Measurements from ENCODE around the gene ANAPC5. TPM values are rescaled to one million over a fixed set of nuclear protein-coding genes. Genes with fewer than 3 reads are reported as not detected.
"Not testable (repeated sequence)": the region's sequence is repeated elsewhere in the genome, so short reads cannot be mapped to it uniquely, and the experiment has no call there.

The ANAPC5 gene, protein sequence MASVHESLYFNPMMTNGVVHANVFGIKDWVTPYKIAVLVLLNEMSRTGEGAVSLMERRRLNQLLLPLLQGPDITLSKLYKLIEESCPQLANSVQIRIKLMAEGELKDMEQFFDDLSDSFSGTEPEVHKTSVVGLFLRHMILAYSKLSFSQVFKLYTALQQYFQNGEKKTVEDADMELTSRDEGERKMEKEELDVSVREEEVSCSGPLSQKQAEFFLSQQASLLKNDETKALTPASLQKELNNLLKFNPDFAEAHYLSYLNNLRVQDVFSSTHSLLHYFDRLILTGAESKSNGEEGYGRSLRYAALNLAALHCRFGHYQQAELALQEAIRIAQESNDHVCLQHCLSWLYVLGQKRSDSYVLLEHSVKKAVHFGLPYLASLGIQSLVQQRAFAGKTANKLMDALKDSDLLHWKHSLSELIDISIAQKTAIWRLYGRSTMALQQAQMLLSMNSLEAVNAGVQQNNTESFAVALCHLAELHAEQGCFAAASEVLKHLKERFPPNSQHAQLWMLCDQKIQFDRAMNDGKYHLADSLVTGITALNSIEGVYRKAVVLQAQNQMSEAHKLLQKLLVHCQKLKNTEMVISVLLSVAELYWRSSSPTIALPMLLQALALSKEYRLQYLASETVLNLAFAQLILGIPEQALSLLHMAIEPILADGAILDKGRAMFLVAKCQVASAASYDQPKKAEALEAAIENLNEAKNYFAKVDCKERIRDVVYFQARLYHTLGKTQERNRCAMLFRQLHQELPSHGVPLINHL
- total RNA-seq: 167 and 171 TPM in 2 replicates

DNA sequence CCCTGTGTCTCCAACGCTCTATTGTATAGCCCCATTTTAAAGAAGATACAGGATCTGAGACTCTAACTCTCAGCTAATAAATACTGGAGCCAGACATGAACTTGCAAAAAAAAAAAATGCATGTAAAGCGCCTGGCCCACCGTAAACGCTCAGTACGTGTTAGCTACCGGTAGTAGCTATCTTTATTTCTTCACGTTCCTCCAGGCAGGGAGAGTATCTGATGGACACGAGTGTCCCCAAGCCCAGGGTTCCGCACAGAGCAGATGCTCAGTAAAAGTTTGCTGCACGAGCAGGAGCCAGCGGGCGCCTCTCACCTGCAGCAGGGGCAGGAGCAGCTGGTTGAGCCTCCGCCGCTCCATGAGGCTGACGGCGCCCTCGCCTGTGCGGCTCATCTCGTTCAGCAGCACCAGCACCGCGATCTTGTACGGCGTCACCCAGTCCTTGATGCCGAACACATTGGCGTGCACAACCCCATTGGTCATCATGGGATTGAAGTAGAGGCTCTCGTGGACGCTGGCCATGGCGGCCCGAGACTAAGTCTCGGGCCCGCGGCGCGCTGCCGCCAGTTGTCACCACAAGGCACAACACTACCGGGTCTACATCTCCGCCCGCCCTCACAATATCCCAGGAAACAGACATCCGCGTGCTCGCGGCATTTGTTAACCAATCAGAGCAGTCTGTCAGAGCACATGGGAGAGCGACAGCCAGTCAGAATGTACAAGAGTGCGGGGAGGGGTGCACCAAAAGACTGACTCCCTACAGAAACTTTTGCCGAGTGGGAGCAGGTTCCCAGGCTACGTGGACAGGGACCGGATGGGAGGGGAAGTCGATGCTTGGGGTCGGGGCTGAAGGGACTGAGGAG, at the start of gene ANAPC5:
Gene ANAPC5, minus strand, starts transcription at position 592 of the 862 bp plus-strand sequence. Its CDS starts 71 bp downstream, at position 521.
- peak; percentile 96 for DNase-seq (ENCODE audit: low read depth, low spot score)

DNA sequence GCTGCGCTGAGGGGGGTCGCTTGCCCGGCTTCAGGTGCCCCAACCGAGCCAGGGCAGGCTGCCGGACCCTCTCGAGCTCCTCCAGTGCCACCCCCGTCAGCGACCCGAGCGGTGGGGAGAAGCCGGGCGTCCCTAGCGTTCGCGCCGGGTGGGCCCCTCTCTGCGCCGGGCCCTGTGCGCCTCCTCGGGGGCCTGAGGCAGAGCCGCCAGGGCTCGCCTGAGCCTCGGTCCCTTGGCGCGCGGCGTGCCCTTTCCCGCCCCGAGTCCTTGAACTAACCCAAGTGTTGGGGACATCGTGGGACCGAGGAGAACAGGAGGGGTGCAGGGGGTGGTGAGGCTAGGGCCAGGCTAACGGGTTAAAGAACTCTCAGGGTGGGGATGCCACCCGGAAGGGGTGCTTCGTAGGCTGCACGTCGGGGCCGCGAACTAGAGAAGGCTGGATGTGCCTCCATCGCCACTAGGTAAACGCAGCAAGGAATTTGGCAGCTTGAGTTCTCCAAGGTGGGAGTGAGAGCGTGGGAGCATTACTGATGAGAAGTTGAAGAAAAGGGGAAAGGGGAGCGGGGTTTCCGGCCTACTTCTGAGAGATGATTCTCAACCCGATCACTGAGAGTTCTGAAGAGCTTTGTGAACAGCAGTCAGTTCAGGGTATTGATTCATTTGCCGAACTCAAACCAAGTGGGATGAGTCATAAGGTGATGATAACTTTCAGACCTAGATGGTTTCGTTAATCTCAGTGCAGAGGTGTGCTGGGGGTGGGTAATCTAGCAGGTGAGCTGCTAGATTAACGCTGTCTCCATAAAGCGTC, 48.3 kb upstream of the ANAPC5 start:
- DNase-seq (ENCODE audit: low read depth, low spot score): no peak

DNA sequence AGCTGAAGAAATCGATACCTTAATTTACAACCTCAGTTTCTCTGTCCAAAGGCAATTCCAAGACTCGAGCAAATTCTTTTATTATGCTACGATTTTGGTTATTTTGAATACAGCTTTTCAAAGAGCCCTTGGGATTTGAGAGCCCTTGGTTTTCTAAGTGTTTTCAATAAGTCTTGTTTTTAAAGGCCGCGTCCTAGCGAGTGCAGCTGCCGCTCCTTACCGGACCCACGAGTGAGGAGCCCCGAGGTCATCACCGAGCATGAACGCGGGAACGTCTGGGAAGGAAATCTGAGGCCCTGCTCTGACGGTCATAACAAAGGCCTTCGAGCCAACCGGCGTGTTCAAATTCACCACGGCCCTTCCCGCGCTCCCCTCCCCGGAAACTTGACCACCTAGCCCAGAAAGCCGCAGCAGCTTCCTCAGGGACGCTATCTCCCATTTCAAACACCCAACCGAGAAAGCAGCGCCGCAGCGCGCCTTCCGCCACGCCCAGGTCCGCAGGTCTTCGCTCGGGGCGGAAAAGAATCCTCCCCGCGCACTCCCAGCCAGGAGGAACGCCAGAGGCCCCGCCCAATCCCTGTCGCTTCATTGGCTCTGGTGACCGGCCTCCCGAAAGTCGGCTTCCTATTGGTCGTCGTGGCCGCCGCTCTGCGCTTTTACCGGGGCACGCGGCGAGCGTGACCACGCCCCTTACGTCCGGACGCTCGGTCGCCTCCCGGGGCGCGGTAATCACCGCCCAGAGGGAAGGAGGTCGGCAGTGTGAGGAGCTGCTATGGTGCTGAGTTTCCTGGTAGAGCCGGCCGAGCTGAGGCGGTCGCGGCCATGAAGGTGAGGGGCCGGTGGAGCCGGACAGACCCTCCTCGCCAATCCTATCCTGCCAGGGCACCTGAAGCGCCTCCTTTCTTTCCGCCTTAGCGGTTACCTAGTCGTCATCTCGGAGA, 47.5 kb upstream of the ANAPC5 start, which contains the start of gene RNF34:
Gene RNF34, plus strand, starts transcription at position 728 of the 941 bp plus-strand sequence. Its CDS starts 95 bp downstream, at position 823.
- DNase-seq (ENCODE audit: low read depth, low spot score): peak; percentile 87

DNA sequence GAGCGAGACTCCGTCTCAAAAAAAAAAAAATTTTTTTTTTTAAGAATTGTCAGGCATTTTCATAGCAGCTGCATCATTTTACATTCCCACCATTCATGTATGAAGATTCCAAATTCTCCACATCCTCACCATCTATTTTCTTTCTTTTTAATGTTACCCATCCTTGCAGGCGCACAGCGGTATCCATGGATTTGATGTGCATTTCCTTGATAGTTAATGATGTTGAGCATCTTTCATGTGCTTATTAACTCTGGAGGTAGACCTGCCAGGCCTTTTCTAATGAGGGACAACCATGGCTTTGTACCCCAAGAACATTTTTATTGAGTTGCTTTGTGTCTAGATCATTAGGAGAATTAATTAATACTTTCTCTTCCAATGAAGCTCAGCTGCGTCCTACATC, 46.1 kb upstream of the ANAPC5 start:
- DNase-seq (ENCODE audit: low read depth, low spot score): no peak

DNA sequence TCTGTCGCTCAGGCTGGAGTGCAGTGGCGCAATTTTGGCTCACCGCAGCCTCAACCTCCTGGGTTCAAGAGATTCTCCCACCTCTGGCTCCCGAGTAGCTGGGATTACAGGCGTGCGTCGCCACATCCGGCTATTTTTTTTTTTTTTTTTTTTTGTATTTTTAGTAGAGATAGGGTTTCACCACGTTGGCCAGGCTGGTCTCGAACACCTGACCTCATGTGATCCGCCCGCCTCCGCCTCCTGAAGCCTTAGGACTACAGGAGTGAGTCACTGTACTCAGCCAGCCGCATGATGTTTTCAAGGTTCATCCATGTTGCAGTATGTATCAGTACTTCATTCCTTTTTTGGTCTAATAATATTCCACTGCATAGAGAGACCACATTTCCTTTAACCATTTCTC, 45.3 kb upstream of the ANAPC5 start:
- DNase-seq (ENCODE audit: low read depth, low spot score): no peak

DNA sequence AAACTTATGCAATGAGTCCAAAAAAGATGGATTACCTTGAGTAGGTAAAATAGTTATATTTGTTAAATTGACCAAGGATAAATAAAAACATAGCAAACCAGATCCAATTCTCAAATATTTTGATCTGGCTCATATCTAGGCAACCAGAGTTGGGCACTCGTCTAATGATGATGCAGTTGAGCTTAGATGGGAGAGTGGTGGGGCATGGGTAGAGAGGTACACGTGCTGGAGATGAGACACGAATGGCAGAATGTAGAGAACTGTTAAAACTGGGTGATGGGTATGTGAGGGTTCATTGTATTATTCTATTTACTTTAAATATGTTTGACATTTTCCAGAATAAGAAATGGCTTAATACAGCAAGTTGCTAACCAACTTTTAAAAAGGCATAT, 40.1 kb upstream of the ANAPC5 start:
- DNase-seq (ENCODE audit: low read depth, low spot score): no peak

DNA sequence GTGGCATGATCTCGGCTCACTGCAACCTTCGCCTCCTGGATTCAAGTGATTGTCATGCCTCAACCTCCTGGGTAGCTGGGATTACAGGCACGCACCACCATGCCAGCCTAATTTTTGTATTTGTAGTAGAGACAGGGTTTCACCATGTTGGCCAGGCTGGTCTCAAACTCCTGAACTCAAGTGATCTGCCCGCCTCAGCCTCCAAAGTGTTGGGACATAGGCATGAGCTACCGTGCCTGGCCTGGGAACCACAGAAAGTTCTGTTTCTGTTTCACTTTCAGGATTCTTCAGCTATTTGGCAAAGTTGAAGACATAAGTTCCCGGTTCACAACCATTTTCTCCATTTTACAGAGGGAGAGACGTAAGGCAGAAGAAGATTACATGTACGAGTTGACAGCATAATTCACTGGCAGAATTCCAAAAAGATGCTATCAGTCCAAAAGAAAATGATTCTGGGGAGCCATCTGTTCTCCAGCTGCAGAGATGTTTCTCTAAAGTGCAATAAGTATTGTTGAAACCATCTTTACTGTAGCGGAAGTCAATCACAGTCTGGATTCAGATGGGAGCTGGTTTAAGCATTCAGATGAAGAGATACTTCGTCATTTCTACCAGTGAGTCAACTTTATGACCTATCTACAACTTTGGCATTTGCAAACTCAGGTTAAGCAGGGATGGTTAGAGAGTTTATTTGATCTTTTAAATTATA, 39.6 kb upstream of the ANAPC5 start:
- no peak for DNase-seq (ENCODE audit: low read depth, low spot score)

DNA sequence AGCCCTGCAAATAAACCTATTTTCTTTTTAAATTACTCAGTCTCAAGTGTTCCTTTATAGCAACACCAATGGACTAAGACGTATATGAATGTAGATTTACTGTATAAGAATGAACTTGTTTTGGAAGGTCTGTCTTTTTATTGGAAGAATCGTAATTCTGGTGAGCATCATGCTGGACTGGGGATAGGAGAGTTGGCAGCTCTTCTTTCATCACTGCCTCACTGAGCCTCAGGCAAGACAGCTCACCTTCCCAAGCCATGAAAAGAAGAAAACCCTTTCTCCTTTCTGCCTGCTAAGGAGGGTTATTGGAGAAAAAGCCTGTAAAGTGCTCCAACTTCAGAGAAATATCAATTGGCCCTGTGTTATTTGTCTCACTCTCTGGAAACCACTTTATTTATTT, 38.6 kb upstream of the ANAPC5 start:
- DNase-seq (ENCODE audit: low read depth, low spot score): no peak

DNA sequence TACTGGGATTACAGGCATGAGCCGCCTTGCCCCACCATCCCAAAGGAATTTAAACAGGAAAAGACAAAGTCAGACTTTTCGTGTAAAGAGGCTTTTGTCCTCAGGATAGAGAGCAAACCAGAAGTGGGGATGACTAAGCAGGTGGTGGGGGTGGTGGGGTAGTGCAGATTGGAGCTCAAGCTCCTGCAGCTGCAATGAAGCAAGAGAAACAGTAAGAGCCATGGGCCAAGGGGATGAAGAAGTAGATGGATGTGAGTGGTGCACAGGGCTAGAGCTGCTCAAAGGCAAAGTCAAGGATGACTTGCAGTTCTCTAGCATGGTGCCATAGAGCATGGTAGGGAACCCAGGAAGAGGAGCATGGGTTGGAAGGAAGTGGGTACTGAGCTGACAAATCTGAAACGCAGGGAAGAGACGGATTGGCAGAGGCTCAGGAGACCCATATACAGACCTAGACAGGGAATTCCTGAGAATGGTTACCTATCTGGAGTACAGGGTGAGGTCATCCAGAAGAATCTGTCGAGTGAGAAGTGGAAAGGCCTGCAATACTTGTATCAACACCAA, 36.3 kb upstream of the ANAPC5 start:
- peak; percentile 17 for DNase-seq (ENCODE audit: low read depth, low spot score)

DNA sequence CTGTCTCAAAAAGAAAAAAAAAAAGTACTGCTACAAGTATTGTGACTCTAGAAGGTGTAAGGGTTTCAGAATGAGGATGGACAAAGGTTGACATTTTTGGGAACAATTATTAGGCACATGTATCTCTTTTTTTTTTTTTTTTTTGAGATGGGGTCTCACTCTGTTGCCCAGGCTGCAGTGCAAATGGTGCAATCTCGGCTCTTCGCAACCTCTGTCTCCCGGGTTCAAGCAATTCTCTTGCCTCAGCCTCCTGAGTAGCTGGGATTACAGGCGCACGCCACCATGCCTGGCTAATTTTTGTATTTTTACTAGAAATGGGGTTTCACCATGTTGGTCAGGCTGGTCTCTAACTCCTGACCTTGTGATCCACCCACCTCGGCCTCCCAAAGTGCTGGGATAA, 32.7 kb upstream of the ANAPC5 start:
- not testable (repeated sequence) for DNase-seq (ENCODE audit: low read depth, low spot score)

DNA sequence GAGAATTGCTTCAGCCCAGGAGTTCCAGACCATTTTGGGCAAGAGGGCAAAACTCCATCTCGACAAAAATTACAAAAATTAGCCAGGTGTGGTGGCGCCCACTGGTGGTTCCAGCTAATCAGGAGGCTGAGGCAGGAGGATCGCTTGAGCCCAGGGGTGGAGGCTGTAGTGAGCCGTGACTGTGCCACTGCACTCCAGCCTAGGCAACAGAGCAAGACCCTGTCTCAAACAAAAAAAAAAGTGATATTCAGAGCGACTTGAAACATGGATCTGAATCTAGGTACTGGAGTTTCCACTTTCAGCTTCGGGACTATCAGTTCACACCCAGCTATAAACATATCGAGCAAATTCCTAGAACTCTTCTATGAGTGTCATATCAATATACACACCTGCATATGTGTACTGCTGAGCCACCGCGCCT, 31.4 kb upstream of the ANAPC5 start:
- no peak for DNase-seq (ENCODE audit: low read depth, low spot score)

DNA sequence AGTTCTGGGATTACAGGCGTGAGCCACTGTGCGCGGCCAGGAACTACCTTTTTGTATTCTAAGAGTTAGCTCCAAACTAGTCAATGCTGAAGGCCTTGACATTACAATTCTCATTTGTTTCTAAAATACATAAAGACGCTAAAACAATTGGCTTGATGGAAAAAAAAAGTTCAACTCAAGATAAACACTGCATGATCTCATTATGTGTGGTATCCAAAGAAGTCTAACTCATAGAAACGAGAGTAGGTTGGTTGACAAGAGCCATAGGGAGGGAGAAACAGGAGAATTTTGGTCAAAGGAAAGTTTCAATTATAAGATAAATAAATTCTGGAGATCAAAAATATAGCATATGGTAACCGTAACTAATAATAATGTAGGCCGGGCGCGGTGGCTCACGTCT, 27.7 kb upstream of the ANAPC5 start:
- no peak for DNase-seq (ENCODE audit: low read depth, low spot score)

DNA sequence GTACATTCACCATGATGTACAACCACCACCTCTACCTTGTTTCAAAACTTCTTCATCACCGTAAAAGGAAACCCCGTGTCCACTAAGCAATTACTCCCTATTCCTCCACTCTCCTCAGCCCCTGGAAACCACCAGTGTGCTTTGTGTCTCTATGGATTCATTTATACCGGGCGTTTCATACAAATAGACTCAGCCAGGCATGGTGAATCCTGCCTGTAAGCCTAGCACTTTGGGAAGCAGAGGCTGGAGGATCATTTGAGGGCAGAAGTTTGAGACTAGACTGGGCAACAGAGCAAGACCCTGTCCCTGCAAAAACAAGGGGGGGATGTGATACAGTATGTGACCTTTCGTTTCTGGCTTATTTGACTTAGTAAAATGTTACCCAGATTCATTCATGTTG, 26.5 kb upstream of the ANAPC5 start:
- DNase-seq (ENCODE audit: low read depth, low spot score): no peak

DNA sequence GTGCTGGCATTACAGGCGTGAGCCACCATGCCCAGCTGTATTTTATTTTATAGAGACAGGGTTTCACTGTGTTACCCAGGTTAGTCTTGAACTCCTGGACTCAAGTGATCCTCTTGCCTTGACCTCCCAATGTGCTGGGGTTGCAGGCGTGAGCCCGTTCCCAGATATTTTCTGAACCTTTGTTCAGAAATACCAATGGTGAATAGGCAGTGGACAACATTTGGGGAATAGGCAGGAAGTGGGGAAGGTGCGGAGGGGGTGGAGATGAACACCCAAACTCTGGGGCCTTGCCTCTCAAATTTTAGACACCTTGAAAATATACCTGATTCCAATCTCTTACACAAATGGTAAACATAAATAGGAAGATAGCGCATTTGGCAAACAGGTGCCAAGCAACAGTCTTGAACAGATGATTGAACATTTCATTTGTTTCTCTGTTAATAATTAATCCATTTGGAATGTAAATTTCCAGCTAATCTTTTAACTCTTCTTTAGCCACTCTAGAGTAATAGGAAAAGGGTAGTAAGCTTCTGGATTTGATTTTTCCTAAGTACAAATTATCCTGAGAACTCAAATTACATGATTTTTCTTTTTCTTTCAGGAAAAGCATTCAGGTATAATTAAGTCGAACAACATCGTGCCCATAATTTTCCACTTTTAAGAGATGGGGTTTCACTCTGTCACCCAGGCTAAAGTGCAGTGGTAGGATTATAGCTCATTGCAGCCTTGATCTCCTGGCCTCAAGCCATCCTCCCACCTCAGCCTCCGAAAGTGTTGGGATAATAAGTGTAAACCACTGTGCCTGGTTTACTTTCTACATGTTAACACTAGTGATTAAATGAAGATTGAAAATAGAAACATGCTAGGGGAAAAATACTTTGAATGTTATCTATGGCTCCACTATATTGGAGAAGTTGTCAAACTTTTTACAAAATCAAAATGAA, 24.8 kb upstream of the ANAPC5 start:
- no peak for DNase-seq (ENCODE audit: low read depth, low spot score)

DNA sequence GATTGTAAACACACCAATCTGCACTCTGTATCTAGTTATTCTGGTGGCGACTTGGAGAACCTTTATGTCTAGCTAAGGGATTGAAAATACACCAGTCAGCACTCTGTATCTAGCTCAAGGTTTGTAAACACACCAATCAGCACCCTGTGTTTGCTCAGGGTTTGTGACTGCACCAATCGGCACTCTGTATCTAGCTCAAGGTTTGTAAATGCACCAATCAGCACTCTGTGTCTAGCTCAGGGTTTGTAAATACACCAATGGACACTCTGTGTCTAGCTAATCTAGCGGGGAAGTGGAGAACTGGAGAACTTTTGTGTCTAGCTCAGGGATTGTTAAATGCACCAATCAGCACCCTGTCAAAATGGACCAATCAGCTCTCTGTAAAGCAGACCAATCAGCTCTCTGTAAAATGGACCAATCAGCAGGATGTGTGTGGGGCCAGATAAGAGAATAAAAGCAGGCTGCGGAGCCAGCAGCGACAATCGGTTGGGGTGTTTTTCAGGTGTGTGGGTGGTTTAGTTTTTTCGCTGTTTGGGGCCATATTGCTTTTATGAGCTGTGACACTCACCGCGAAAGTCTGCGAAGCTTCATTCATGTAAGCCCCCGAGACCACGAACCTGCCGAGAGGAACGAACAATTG, 22.9 kb upstream of the ANAPC5 start:
- not testable (repeated sequence) for DNase-seq (ENCODE audit: low read depth, low spot score)

DNA sequence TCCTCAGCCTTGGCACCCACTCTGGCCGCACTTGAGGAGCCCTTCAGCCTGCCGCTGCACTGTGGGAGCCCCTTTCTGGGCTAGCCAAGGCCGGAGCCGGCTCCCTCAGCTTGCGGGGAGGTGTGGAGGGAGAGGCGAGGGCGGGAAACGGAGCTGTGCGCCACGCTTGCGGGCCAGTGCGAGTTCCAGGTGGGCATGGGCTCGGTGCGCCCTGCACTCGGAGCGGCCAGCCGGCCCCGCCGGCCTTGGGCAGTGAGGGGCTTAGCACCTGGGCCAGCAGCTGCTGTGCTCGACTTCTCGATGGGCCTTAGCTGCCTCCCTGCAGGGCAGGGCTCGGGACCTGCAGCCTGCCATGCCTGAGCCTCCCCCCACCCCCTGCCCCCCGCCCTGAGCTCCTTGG, 22.1 kb upstream of the ANAPC5 start:
- DNase-seq (ENCODE audit: low read depth, low spot score): not testable (repeated sequence)

DNA sequence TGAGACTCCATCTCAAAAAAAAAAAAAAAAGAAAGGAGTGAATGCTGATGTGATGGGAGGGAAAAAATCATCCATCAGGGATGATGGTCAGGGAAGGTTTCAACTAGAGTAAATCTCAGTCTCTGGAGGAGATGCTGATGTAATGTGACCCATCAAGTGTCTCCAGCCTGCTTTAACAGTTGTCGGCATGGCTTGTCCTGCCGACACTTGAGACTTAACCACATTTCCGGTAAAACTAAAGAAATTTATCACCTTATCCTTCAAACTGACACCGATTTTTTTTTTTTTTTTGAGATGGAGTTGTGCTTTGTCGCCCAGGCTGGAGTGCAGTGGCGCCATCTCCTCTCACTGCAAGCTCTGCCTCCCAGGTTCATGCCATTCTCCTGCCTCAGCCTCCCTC, 21.5 kb upstream of the ANAPC5 start:
- DNase-seq (ENCODE audit: low read depth, low spot score): no peak
